NCI-H226 (cell line): Measurements from ENCODE around the gene ATAT1.
"Not testable (repeated sequence)": the region's sequence is repeated elsewhere in the genome, so short reads cannot be mapped to it uniquely, and the experiment has no call there.

Experiments
- DNase-seq: peaks from one replicate; pipeline ENCODE4 v3.0.0-alpha.2; 2015

ATAT1 gene

DNA sequence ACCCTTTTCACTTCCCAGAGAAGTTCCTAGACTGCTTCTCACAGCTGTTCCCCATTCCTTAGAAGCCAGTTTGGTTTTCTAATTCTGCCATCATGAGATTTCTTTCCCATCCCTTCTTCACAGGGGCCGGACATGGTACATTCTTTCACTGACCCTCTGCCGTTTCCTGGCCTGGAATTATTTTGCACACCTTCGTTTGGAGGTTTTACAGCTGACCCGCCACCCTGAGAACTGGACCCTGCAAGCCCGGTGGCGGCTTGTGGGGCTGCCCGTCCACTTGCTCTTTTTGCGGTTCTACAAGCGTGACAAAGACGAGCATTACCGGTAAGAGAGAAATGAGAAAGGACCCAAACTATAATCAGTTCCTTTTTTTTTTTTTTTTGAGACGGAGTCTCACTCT lies 24.5 kb downstream of the ATAT1 start:
- no peak for DNase-seq

DNA sequence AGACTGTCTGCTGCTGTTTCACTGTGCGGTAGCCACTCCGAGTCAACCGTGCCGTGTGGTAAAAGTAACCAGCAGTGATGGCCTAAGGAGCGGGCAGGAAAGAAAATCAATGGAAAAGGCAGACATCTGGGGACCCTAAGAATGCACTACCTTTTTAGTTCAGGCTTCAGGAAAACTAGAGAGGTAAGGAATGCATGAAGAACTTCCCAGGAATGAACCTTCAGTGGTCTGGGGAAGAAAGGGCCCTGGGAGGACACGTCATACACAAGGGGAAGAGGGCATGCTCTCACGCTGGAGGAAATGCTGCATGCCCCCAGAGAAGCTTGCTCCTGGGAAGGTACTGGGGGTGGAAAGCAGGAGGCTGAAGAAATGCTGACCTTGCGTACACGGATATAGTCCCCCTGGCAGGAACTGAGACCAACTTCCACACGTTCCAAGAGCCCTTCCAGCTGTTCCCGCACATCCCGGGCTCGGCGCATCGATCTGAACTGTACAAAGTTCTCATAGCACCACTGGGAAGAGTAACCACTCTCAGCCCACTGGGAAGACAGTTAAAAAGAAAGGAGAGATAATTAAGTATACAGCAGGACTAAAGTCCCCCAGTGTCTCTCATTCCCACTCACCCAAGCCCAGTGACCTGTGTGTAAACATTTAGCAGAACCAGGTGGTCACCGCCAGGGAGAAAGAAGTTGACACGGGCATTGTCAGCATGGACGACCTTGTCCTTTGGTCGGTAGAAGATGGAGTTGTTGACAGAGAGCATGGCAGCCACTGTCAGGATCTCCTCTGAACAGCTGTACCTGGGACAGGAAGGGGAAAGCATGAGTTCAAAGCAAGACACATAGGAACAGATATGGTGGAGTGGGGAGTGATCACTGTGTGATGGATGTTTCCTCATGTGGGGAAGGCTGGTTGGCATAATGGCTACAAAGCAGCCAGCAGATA lies 28.4 kb downstream of the ATAT1 start:
- DNase-seq, result no peak

DNA sequence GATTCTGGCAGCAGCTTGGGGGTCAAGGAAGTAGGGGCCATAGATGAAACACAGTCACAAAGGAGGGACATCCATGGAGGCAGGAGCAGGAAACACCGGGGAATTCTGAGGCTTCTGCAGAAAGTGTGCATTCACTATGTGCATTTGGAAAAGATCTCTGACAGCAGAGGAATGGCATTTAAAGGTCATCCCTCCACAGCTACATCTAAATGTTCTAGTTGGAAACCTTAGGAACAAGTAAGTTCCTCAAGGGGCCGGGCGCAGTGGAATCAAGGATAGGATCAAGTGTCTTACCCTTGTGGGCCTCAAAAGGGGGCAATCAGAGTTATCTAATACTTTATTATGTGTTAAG lies 29.0 kb downstream of the ATAT1 start:
- no peak for DNase-seq

DNA sequence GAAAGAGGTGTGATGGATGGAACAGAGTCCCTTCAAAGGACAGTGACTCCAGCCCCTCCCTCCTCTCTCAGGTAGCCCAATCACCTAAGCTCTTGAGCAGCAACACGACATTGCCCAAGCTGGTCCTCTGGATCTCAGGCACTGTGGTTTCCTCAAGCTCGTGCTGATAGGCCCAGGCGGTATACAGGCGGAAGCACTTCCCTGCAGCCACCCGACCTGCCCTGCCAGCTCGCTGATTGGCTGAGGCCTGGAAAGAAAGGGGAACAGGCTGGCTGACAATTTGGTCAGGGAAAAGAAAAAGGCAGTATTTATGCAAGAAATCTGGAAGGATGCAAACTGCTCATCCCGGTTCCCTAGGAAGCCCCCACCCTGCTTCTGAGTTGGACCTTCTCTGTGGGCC lies 29.8 kb downstream of the ATAT1 start:
- no peak for DNase-seq

DNA sequence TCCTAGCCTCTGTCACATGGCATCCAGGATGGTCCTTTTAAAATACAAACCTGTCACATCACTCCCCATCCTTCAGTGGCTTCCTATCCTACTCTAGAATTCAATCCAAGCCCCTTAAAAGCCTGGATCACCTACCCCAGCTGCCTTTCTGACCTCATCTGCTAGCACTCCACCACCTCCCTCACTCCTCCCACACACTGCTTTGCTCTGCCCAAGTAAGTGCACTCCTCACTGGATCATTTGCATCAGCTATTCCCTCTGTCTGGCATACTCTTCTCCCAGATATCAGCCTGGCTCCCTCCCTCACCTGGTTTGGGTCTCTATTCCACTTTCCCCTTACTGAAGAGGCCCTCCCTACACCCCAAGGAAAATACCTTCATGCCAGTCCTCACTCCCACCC lies 30.8 kb downstream of the ATAT1 start:
- DNase-seq, result peak; percentile 47

DNA sequence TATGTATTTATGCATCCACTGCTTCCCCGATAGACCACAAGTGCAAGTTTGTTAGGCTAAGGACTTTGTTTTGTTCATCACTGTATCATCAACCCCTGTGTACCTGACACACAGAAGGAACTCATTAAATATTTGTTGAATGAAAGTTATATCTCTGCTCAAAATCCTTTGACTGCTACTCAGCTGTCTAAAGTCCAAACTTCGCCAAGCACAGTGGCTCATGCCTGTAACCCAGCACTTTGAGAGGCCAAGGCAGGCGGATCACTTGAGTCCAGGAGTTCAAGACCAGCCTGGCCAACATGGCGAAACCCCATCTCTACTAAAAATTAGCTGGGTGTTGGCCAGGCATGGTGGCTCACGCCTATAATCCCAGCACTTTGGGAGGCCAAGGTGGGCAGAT lies 31.2 kb downstream of the ATAT1 start:
- not testable (repeated sequence) for DNase-seq

DNA sequence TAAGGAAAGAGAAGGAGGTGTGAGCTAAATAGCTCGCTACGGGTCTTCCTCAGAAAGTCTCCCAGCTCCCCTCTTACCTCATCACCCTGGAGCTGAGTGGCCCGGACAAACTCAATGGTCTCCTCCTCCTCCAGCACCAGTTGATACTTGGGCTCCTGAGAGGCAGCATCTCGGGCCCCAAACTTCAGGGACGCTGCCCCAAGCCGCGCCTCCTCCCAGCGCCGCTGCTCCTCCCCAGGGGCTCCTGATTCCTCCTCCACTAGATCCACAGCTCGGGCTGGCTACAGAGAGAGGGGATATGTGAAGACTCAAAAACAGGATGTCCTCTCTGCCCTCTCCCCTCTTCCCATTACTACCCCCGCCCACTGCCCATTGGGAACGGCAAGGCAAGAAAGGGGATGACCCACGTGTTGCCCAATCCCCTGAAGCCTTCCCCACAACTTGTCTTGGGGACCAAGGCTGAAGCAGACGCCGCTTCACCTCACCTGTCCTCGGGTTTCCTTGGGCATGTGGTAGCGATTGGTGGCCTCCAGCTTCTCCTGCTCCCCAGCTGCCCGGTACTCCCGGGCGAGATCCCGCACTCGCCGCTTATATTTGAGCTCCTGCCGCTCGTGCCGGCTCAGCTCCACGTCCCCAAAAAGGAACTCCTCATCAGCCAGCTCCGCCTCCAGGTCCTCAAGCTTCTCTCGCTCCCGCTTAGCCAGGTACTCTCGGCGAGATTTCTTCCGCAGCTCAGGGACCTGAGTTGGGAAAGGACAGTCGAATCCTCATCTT lies 38.5 kb downstream of the ATAT1 start:
- DNase-seq, result no peak

DNA sequence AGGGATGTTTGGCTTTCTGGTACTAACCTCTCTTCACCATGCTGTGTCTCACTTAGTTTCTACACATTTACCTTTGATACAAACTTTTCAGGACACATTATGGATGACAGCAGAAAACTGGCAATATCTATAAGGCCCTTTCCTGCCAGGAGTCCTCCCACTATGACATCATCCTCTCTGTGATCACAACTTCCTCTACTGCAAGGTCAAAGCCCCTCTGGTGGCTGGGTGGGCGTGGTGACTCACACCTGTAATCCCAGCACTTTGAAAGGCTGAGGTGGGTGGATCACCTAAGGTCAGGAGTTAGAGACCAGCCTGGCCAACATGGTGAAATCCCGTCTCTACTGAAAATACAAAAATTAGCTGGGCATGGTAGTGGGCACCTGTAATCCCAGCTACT lies 39.6 kb downstream of the ATAT1 start:
- DNase-seq, result not testable (repeated sequence)

DNA sequence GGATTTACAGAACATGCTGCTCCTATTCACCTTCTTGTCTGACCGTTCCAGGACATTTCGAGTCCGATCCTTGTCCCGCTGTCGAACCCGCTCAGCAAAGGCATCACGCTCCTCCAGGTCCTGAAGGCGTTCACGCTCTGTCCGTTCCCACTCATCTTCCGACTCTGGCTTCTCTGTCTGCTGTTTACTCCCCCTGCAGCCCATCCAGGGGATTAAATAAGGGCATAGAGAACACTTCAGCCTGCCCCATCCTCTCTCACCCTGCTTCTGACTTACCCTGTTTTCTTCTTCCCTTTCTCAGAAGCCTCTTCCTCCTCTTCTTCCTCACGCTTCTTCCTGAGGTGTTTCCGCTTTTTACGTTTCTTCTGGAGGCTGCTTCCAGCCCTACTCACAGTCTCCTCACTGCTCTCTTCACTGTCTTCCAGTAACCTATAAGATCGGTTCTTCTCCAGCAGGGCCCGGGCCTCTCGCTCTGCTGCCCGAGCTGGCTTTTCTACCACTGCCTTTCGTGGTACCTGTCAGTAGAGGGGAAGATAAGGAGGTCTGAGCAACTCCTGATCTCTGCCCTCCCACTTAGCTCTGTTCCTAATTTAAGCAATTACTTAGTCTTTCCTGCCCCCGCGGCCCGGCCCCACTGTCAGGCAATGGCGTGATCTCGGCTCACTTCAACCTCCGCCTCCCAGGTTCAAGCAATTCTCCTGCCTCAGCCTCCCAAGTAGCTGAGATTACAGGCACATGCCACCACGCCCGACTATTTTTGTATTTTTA lies 44.3 kb downstream of the ATAT1 start:
- no peak for DNase-seq

DNA sequence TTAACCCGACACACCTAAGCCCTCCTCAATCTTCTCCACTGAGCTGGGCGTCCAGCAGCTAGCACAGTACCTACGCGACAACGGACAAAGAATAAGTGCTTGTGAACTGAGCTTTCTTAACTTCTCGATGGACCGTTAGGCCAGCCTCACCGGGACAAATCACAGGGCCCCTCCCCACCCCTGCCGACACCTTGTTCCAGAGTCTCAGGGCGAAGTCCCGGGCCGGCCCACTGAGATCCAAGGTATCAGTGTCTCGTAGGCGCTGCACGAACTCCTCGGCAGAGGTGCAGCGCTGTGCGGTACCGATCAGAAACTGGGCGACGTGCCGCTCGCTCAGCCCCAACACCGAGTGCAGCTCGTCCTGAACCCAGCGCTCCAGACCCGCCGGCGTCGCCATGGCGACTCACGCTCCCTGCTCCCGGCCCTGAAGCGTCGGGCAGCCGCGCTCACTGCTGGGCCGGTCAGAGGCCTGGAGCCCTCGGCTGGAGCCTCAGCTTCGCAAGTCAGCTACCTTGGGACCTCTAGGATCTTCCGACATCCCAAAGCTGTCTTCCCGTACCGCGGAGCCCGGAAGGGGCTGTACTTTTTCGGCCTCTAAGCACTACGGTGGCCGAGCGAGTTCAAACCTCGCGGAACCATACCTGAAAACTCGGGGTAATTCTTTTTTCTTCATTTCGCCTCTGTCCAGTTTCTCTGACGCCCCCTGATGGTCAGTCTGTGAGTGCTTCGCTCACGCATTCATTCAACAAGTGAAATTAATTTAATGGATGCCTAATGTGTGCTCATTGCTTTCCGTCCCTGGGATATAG lies 46.0 kb downstream of the ATAT1 start, which contains the start of gene DHX16:
DHX16 (minus strand) TSS at position 562 of the 809 bp plus-strand sequence; CDS start at position 397, 165 bp downstream.
- DNase-seq, result peak; percentile 94

DNA sequence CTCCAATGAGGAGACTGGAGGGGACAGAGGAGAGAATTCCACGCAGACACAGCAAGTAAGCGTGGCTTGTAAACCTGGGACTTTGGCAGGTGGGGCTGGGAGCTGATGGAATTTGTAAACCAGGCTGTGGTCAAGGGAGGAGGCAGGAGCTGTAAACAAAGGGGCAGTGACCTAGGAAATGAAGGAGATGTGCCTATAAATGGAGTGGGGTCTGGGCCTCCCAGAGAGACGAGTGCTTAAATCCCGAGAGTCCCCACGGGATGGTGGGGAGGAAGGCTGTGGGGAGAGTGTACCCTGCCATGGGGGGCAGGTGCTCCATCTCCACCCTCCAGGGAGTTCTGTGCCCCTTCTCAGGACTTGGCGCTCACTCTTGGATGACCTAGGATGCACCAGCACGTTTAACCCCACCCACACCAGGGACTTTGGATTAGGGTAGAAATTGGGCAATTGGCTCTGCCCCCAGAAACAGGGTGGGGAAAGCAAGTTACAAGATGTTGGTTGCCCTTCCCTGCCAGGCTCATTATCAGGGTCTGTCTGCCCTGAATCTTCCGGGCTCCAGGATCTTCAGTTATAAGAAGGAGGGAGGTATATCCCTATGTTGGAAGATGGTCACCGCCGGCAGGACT lies 50.1 kb downstream of the ATAT1 start:
- DNase-seq, result no peak

DNA sequence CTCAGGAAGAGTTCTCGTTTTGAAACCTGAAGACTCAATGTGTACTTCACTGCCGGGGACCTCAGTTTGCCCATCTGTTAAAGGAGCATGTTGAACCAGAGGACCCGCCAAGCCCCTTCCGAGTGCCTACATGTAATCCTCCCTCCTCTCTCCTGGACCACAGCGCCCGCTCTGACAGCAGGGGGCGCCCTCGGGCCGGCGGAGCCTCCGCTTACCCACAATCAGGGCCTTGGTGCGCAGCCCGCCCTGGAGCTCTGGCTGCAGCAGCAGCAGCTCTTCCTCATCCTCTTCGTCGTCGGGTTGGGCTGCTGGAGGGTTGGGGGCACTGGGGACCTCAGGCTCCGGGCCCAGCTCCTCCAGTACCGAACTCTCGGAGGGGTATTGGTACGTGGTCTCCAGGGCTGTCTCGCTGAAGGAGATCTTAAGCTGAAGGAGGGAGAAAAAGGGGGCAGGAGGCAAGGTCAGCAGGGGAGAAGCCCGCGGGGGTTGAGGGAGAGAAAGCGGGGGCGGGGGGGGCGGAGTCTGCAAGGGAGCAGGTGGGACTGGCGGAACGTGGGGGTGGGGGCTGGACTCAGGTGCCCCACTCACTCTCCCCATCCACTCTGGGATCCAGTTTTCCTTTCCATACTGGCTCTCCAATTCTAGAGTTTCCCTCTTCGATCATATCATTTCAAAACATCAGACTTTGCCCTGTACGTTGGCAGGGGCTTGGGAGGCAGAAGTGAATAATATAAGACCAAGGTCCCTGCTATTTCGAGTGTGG lies 52.5 kb downstream of the ATAT1 start:
- peak; percentile 31 for DNase-seq

DNA sequence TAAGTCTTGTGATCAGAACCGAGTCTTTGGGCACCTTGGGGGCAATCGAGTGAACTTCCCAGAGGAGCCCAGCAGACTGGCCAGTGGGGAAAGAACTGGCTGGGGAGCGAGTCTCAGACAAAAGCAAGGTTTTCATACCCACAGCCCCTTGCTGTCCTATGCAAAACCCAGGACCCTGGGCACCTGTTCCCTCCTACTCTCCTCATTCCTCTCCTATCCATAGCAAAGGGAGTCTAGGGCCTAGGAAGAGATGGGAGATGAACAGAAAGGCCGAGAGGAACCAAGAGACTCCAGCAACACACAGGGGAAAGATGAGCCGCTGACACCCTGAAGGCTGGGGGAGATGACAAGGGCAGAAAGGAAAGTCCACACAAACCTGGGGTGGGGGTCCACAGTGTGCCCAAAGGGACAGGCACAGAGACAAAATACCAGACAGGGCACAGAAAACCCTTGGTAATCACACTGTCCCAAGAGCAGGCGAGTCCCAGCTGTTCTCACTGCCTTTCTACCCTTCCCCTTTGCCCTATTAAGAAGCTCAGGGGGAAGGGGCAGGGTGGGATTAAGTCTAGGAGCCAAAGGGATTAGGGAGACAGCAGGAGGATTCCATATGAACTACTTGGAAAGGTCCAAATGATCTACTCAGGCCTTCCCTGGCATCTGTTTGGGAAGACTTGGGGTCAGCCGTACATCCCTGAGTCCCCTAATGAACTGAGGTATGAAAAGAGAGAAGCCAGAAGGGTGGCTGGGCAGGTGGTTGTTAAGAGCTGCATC lies 53.3 kb downstream of the ATAT1 start:
- no peak for DNase-seq

DNA sequence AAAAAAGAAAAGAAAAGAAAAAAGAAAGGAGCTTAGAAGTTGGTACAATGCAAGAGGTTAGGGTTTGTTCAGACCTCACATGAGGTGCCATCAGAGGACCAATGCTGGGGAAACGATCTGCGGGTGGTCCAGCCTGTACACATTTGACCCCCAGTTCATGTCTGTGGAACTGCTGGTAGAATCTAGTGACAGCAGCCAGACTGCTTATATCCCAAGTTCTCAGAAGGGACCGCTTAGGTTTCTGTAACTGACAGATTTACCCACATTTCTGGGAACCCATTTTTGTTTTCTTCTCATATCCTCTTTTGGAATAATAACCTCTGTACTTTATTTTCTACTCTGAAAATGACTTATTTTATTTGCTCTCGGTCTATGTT lies 55.1 kb downstream of the ATAT1 start:
- no peak for DNase-seq

DNA sequence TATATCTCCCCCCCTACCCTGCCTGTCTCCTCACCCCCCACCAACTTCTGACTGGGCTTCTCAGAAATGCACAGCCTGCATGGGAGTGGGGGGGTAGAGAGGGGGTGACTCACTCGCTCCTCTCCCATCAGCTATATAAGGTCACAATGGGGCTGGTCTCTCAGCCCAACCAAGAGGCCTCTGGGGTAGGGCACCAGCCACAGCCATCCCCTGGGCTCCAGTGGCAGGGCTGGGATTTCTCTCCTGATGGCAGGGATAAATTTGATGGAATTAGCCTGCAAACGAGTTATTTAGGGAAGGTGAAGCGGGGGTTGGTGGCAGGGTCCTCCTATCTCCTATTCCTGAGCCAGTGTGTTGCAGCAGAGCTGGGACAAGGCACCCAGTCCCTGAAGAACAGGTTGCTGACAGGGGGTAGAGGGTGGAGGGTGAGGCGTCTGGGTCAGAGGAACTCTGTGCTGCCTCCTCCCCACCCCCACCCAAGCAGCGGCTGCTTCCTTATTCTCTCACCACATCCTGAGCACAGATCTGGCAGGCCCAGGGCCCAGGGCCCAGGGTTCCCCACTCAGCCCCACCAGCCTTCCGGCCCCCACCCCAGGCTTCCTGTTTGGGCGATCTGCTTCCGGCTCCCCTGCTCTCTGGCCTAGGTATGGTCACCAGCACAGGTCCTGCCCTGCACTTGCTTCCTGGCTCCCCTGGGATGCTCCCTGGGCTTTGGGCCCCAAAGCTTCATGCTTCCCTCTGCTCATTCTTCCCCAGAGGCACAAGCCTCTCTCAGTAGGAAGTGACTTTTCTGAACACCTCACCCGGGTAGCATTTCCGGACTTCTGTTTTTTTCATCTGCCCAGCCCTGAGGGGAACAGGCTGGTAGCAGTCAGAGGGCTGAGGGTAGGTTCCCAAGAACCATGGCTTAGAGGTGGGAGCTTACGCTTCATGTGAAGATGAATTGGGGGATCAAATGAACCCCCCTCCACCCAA lies 55.8 kb downstream of the ATAT1 start:
- peak; percentile 81 for DNase-seq

DNA sequence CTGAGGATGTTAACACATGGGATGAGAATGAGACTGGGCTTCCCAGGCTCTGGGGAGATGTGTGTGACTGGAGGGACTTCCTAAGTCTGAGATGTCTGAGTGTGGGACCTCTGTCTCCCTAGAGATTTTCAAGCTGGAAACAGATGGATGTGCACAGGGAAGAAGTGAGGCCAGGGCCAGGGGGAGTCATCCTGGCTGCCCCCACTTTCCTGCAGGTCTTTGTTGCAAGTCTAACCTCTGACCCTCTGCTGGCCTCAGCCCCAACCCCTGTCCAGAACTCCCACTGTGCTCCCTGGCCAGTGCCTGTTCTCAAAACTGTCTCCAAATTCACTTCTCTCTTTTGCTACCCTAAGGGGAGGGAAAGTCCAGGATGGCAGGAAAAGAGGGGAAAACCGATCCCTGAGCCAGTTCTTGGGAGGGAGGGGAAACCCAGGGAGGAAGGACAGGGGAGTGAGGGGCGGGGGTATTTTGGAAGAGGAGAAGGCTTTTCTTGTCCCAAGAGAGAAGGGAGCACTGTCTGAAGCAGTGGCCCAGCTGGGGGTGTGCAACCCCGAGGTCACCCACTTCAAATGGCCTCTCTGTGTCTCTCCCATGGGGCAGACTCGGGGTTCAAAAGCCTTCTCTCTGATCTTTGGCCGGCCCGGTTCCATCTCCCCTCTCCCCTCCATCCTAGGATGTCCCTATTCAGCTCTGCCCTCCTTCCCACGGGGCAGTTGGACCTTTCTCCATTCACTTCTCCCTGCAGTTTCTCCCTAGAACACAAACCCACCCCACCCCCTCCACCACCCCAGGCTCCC lies 56.7 kb downstream of the ATAT1 start:
- DNase-seq, result no peak

DNA sequence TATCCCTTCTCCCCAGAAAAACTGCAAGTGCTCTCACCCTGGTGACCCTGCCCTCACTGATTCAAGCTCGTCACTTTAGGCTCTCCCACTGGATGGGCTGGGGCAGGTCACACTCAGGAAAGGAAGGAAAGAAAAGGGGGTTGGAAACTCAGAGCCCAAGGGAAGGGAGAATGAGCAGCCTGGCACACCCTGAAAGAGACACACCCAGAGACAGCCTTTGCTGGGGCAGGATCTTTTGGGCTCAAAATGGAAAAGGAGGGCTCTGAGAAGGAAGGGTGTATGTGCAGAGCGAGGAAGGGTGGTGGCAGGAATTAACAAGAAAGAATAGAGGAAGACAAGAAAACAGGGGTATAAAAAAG lies 57.3 kb downstream of the ATAT1 start:
- DNase-seq, result no peak
